ENCODE results near the gene MYOF. TPM values are rescaled to one million over a fixed set of nuclear protein-coding genes. Genes with fewer than 3 reads are reported as not detected.

MYOF gene, protein sequence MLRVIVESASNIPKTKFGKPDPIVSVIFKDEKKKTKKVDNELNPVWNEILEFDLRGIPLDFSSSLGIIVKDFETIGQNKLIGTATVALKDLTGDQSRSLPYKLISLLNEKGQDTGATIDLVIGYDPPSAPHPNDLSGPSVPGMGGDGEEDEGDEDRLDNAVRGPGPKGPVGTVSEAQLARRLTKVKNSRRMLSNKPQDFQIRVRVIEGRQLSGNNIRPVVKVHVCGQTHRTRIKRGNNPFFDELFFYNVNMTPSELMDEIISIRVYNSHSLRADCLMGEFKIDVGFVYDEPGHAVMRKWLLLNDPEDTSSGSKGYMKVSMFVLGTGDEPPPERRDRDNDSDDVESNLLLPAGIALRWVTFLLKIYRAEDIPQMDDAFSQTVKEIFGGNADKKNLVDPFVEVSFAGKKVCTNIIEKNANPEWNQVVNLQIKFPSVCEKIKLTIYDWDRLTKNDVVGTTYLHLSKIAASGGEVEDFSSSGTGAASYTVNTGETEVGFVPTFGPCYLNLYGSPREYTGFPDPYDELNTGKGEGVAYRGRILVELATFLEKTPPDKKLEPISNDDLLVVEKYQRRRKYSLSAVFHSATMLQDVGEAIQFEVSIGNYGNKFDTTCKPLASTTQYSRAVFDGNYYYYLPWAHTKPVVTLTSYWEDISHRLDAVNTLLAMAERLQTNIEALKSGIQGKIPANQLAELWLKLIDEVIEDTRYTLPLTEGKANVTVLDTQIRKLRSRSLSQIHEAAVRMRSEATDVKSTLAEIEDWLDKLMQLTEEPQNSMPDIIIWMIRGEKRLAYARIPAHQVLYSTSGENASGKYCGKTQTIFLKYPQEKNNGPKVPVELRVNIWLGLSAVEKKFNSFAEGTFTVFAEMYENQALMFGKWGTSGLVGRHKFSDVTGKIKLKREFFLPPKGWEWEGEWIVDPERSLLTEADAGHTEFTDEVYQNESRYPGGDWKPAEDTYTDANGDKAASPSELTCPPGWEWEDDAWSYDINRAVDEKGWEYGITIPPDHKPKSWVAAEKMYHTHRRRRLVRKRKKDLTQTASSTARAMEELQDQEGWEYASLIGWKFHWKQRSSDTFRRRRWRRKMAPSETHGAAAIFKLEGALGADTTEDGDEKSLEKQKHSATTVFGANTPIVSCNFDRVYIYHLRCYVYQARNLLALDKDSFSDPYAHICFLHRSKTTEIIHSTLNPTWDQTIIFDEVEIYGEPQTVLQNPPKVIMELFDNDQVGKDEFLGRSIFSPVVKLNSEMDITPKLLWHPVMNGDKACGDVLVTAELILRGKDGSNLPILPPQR (N-terminal part only)
- 2.6 and 3.0 TPM in 2 replicates for total RNA-seq

DNA sequence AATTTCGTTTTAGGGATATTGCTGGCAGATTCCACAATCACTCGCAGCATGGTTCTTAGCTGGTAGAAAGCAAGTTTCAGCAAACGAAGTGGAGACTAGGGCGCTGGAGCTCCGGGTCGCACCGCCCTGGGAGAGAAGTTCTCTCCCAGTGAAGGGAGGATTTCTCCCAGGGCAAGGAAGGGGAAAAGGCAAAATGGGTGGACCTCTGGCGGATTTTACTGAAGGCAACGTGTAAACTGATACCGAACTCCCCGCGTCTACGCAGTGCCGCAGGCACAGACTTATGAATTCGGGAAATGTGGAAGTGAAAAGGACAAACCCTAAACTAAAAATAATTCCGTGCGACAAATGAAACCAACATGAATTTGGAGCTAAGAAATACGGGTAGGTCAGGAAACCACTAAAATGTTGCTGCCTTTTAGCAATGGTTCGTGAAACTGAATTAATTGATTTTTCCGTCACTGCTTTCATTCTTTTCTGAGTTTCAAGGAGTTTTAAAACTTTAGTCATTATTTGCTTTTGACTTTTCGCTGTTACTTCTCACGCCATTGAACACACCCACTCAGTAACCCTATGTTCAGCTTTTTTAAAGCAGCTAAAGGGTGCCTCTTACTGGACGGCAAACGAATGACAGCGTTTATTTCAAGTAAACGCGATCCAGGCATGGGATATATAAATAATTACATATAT is at the start of gene MYOF:
TSS of gene MYOF (minus strand) at position 190 of the 690 bp plus-strand sequence. CDS start at position 50, 140 bp downstream.
- intact Hi-C loops (cut with micrococcal nuclease), result loop anchor here (1.0 to 10.0 kb wide), 5 partner anchors 15 to 407 kb away; partner anchors contain the start of genes CEP55 and CYP26A1

GRCh38 chr10:93518531-93518930 is 36.4 kb upstream of the MYOF start:
- intact Hi-C loops (cut with micrococcal nuclease), result no loop called here

- intact Hi-C loops (cut with micrococcal nuclease), result no loop called here
Measured at GRCh38 chr10:93516006-93516380, 33.9 kb upstream of the MYOF start.

- intact Hi-C loops (cut with micrococcal nuclease), result no loop called here
Measured at GRCh38 chr10:93515071-93516005, 33.2 kb upstream of the MYOF start.

DNA sequence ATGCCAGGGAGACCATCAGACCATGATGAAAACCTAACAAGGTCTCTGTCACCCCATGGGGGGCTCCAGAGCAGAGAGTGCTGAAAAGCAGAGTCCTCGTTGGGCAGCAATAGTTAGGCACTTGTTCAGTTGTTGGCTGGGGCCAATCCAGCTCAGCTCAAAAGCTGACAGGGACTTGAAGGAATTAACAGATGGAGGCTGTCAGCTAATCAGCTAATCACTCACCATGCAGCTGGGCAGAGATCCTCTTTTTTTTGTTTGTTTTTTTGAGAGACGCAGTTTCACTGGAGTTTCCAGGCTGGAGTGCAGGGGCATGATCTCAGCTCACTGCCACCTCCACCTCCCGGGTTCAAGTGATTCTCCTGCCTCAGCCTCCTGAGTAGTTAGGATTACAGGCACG is 32.4 kb upstream of the MYOF start:
- intact Hi-C loops (cut with micrococcal nuclease), result no loop called here

- intact Hi-C loops (cut with micrococcal nuclease), result no loop called here
Measured at GRCh38 chr10:93513091-93513490, 31.0 kb upstream of the MYOF start.

DNA sequence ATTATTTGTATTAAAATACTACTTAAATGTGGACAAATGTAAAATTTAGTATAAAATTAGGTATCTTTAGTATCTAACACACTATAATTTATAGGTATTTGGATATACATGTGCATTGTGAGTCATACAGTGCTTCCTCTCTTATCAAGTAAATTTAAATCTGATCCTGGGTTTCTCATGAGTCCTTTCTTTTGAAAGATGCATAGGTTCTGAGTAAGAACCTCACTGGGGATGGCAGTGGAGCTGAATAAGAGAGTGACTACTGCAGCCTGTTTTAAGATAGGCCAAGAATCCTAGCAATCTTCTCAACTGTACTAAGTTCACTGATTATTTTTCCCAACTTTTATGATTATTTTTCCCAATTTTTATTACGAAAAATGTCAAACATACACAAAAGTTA is 30.4 kb upstream of the MYOF start:
- intact Hi-C loops (cut with micrococcal nuclease), result no loop called here

DNA sequence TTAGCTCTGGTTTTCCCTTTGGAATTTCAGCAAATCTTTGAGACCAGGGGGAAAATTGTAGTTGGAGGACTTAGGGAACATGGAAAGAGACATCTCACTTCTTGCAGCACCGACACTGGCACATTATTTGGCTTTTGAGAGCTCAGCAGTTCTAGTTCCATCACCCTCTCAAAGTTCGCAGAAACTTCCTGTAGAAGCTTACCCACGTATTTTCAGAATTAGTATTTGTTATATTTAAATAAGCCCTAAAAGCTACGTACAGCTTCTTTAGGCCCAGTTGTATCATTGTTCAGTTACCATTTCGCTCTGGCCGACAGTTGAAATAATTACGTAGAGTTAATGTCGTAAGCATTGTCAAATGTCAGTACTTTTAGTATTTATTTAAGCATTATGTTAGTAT is 27.7 kb upstream of the MYOF start:
- intact Hi-C loops (cut with micrococcal nuclease), result no loop called here

DNA sequence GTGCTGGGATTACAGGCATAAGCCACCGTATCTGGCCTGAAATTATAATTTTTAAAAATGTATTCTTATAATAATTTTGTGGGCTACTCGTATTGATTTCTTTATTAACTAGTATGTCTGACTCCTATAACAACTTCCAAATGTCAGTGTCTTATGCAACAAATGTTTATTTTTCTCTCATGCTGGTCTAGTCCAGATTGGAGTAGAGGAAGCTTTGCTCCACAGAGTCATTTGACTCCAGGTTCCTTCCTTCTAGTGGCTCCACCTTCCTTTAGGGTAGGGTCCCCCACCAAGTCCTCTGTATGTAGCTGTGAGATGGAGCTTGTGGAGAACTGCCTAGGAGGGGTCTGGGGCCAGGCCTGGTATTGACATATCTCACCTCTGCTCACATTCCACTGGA is 22.9 kb upstream of the MYOF start:
- intact Hi-C loops (cut with micrococcal nuclease), result no loop called here

DNA sequence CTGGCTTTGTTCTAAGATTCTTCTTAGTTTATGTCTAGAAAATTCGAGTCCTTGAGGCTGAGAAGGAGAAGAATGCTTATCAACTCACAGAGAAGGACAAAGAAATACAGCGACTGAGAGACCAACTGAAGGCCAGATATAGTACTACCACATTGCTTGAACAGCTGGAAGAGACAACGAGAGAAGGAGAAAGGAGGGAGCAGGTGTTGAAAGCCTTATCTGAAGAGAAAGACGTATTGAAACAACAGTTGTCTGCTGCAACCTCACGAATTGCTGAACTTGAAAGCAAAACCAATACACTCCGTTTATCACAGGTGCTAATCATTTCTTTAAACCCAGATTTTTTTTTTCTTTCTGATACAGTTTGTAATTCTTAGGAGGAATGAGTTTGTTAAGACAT is 20.9 kb upstream of the MYOF start:
- intact Hi-C loops (cut with micrococcal nuclease), result loop anchor here (5.0 kb wide), 1 partner anchor 1044 kb away; the partner anchor contains the start of gene HELLS

DNA sequence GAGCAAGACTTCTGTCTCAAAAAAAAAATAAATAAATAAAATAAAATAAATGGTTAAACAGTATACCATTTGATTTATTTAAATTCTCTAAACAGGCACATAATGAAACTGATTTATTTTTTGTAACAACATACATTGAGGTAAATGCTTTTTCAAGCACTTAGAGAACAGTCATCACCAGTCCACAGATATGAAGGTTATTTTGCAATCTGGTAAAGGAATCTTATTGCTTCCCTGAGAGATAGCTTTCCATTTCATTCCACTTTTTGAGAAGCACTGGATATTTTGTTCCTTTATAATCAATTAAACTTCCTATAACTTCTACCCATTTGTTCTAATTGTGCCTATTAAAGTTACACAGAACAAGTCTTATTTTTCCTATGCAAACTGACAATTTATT is 19.5 kb upstream of the MYOF start:
- intact Hi-C loops (cut with micrococcal nuclease), result loop anchor here (5.0 kb wide), 1 partner anchor 1046 kb away; the partner anchor contains the start of gene HELLS

DNA sequence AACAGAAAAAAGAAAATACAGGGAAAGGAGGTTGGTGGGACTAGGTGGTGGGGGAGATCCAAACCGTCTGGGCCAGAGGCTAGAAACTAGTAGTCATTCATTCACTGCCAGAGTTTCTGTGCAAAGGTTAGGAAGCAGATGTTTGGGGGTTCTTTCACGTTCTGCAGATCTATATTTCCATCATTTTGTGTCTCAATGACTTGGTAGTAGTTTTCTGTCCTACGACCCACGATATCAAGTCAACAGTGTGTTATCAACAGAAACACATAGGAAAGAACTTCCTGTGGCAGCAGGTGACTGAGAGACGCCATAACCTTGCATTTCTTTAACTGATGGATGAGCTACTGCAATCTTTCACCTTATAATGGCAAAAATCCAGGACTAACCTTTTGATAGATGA is 16.0 kb upstream of the MYOF start:
- intact Hi-C loops (cut with micrococcal nuclease), result loop anchor here (5.0 to 10.0 kb wide), 3 partner anchors 121 to 1703 kb away; partner anchors contain the start of genes KIF11 and TNKS2

GRCh38 chr10:93496322-93497041 is 14.3 kb upstream of the MYOF start, which contains the start of gene CEP55:
Gene CEP55 (plus strand): TSS chr10:93496612. CDS start chr10:93500052, 3,440 bp downstream.
- intact Hi-C loops (cut with micrococcal nuclease), result loop anchor here (1.0 to 10.0 kb wide), 9 partner anchors 8 to 1702 kb away; partner anchors contain the start of genes EXOC6, FRA10AC1, KIF11 and MYOF

GRCh38 chr10:93495654-93496321 is 13.7 kb upstream of the MYOF start:
- intact Hi-C loops (cut with micrococcal nuclease), result loop anchor here (1.0 to 10.0 kb wide), 9 partner anchors 9 to 1701 kb away; partner anchors contain the start of genes EXOC6, FRA10AC1, KIF11 and MYOF

- intact Hi-C loops (cut with micrococcal nuclease), result loop anchor here (10.0 kb wide), 1 partner anchor 1700 kb away; the partner anchor contains the start of gene TNKS2
Measured at GRCh38 chr10:93494494-93494893, 12.4 kb upstream of the MYOF start.

- intact Hi-C loops (cut with micrococcal nuclease), result loop anchor here (10.0 kb wide), 1 partner anchor 1698 kb away; the partner anchor contains the start of gene TNKS2
Measured at GRCh38 chr10:93493162-93493561, 11.0 kb upstream of the MYOF start.

- intact Hi-C loops (cut with micrococcal nuclease), result loop anchor here (10.0 kb wide), 1 partner anchor 1697 kb away; the partner anchor contains the start of gene TNKS2
Measured at GRCh38 chr10:93491602-93492121, 9.5 kb upstream of the MYOF start.

Data from T-helper 2 cell treated with Interferon-gamma antibody and Interleukin-4, amounts not matched to agents 100 ng/mL and 5 ng/mL, for 36 hours (primary cell).